ENCODE measurements around the gene AP4S1. TPM values are rescaled to one million over a fixed set of nuclear protein-coding genes. Genes with fewer than 3 reads are reported as not detected.

AP4S1 gene
- total and polyA plus RNA-seq, 2 of the 8 experiments (the other 6 are each of a cell fraction or from before 2014, with no cell fraction given): 2.8 to 9.9 TPM

DNA sequence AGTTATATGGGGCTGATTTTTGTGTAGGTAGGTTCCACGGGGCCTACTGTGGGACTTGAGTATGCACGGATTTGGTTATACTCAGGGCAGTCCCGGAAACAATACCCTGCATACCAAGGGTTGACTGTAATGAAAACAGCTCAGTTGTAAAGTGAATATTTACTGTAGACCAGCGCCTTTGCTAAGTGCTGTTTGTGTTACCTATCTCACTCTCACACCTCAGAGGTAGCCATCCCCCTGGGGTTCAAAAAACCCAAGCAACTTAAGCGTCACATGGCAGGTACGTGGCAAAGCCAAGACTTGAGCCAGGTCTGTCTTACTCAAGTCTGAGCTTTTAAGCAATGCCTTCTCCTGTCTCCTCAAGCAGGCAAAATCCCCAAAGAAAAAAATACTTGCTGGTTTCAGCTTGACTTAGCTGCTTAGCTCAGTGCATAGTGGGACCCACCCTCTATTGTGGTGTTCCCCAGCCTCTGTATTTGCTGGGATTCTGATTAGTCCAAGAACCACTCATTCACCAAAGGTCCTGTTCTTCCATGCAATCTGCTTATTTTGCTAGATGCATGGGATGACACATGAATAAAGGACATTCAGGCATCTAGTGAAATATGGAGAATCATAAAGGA is 34.9 kb downstream of the AP4S1 start:
- WGBS, 2 experiments (ENCODE audit: extremely low coverage in 1 of 2, insufficient coverage in 1 of 2, insufficient read length in 1 of 2, insufficient replicate concordance in 2 of 2, low coverage in 1 of 2, low lambda C conversion rate in 2 of 2, missing lambda C conversion rate in 1 of 2): 64% methylated on average over 6 of the region's 6 CpGs; no CpG with 5 or more reads in 1 of the 2 experiments
- no peak overlapping the region for H2BK20ac ChIP-seq (ENCODE audit: low read length)
- no peak overlapping the region for H2BK120ac ChIP-seq (replicated peaks; ENCODE audit: low read depth, low read length)
- H3K18ac ChIP-seq (ENCODE audit: extremely low read depth, low read length): peak overlapping the region; percentile 44; the same call in 1 of the 2 replicates
- no peak overlapping the region for H3K23ac ChIP-seq (ENCODE audit: insufficient read length)
- no peak overlapping the region for H2AK5ac ChIP-seq (ENCODE audit: low read depth, low read length)
- no peak overlapping the region for H3K4ac ChIP-seq (replicated peaks; ENCODE audit: insufficient read length, low read depth, low read length)
- no peak overlapping the region for H4K91ac ChIP-seq (replicated peaks; ENCODE audit: insufficient read length, low read length)
- H4K5ac ChIP-seq (ENCODE audit: insufficient read length, low read depth, low read length): peak overlapping the region; percentile 18
- H2BK5ac ChIP-seq (ENCODE audit: low read depth, low read length): peak overlapping the region; percentile 35; the same call in 1 of the 2 replicates
- H3K4me2 ChIP-seq (ENCODE audit: insufficient read depth in 1 of 2, low read depth in 2 of 2, low read length in 2 of 2): peak overlapping the region; percentile 20 to 58
- peaks cover 2% of the 10 kb centered on the region; the same call in 1 of the 2 replicates for H3K23me2 ChIP-seq (ENCODE audit: low read depth, low read length)
- H3K27me3 ChIP-seq (replicated peaks in 1 of 4; ENCODE audit: control insufficient read depth in 3 of 4, extremely low read depth in 1 of 4, insufficient read depth in 3 of 4, low read length in 3 of 4): no peaks in the 10 kb centered on the region
- H4K20me1 ChIP-seq (replicated peaks in 1 of 2; ENCODE audit: control insufficient read depth in 1 of 2, insufficient read depth in 2 of 2, low read length in 2 of 2): no peaks in the 10 kb centered on the region
- H3K9me3 ChIP-seq (ENCODE audit: insufficient read depth in 2 of 2, low read depth in 1 of 2, low read length in 1 of 2): no peaks in the 10 kb centered on the region
- peak overlapping the region in 1 of 4 experiments; percentile 63; a peak in 1 of 7 replicates for H3K9ac ChIP-seq (replicated peaks in 1 of 4; ENCODE audit: extremely low read depth in 1 of 4, low read depth in 3 of 4, low read length in 3 of 4)
- no peak overlapping the region for H3K14ac ChIP-seq (ENCODE audit: insufficient read length)
- H2BK12ac ChIP-seq (ENCODE audit: low read depth, low read length): no peak overlapping the region
- H3K4me1 ChIP-seq (replicated peaks in 1 of 4; ENCODE audit: control insufficient read depth in 3 of 4, insufficient read depth in 4 of 4, low read length in 3 of 4): peaks cover 4 to 8% (median 5%) of the 10 kb centered on the region in 4 experiments; a peak in 5 of 7 replicates
- DNase-seq (ENCODE audit: low read depth in 1 of 2, low spot score in 2 of 2) (no peak), FAIRE-seq (no peak)
- H3K79me2 ChIP-seq (ENCODE audit: control insufficient read depth in 1 of 2, insufficient read depth in 2 of 2, low read length in 2 of 2): no peaks in the 10 kb centered on the region; a peak in 1 of 4 replicates
- H3K36me3 ChIP-seq (ENCODE audit: control insufficient read depth in 2 of 4, insufficient read depth in 4 of 4, low read length in 3 of 4): no peaks in the 10 kb centered on the region
- POLR2A ChIA-PET (ENCODE audit: partially characterized antibody): interaction anchor here (0.7 to 3.8 kb wide), 3 partner anchors 35 to 62 kb away, joined by 3 to 19 read pairs (median 3); partner anchors contain the start of genes AP4S1 and STRN3
- H2AFZ ChIP-seq (ENCODE audit: low read length): 0 out of 2 replicates have a peak overlapping the region, but pooled peaks have one; percentile 1
- H3K27ac ChIP-seq (ENCODE audit: low read depth, low read length): 0 out of 2 replicates have a peak overlapping the region, but pooled peaks have one; percentile 18
- no peak overlapping the region for H2BK15ac ChIP-seq (ENCODE audit: low read length)
- no peak overlapping the region for H3K56ac ChIP-seq (replicated peaks; ENCODE audit: insufficient read length, low read depth, low read length)
- peak overlapping the region; percentile 16; the same call in 1 of the 2 replicates for H4K8ac ChIP-seq (ENCODE audit: extremely low read depth, insufficient read depth, low read length)
- CTCF ChIA-PET (ENCODE audit: partially characterized antibody): interaction anchor here (0.6 to 1.0 kb wide), 3 partner anchors 24 to 146 kb away, joined by 3 to 5 read pairs (median 3); no protein-coding TSS in a partner anchor
- TF ChIP-seq TEAD4 (IDR thresholded peaks at IDR 0.05; ENCODE audit: low read depth, low read length) (peak; percentile 52), SAP30 (IDR thresholded peaks at IDR 0.05; ENCODE audit: insufficient read depth, insufficient replicate concordance, low read length) (no peak)
- H3K4me3 ChIP-seq (ENCODE audit: extremely low read depth in 1 of 4, insufficient read depth in 2 of 4, low read depth in 3 of 4, low read length in 4 of 4): no peak overlapping the region
- H3K79me1 ChIP-seq (ENCODE audit: low read depth, low read length): no peaks in the 10 kb centered on the region
